ENCODE data around the gene ATP5MK. TPM values are rescaled to one million over a fixed set of nuclear protein-coding genes. Genes with fewer than 3 reads are reported as not detected.

Gene ATP5MK
- total RNA-seq, 1 experiment from 2014 or later: 429 TPM

GRCh38 chr10:103350175-103350516 is 46.1 kb downstream of the ATP5MK start:
- H3K27ac Mint-ChIP-seq (ENCODE audit: low read depth, unreplicated experiment): no peak overlapping the region
- POLR2A ChIA-PET: interaction anchor here (1.4 to 2.2 kb wide), 3 partner anchors 16 to 158 kb away, joined by 3 to 6 read pairs (median 3); partner anchors contain the start of genes ATP5MK and PDCD11
- CTCF ChIA-PET: interaction anchor here (0.6 to 0.9 kb wide), 3 partner anchors 15 to 182 kb away, joined by 3 to 5 read pairs (median 3); no protein-coding TSS in a partner anchor
- peaks cover 16% of the 10 kb centered on the region for H3K36me3 Mint-ChIP-seq (ENCODE audit: insufficient read depth, unreplicated experiment)
- peak overlapping the region; percentile 89 for H3K4me3 Mint-ChIP-seq (ENCODE audit: unreplicated experiment)
- no peak for DNase-seq (ENCODE audit: unreplicated experiment)
- intact Hi-C loops (cut with micrococcal nuclease): loop anchor here (5.0 kb wide), 1 partner anchor 47 kb away; the partner anchor contains the start of genes ATP5MK and PDCD11
- H3K9me3 Mint-ChIP-seq (ENCODE audit: unreplicated experiment): no peaks in the 10 kb centered on the region
- no TSS peak for BruUV-seq (replicated peaks)
- H3K27me3 Mint-ChIP-seq (ENCODE audit: insufficient read depth, unreplicated experiment): no peaks in the 10 kb centered on the region
- no peaks in the 10 kb centered on the region for H3K4me1 Mint-ChIP-seq (ENCODE audit: insufficient read depth, unreplicated experiment)
- no peak for TF ChIP-seq CTCF (IDR thresholded peaks at IDR 0.05; ENCODE audit: unreplicated experiment)

Small RNAs within 50 kb of the gene (microRNA-seq; reads per million reads assigned to microRNA genes)
- 3,809 reads per million, percentile 93 among the genes with 10 or more reads in this experiment for gene MIR1307

Other genes with a start within 250 kb of the ATP5MK start
- 52.2 and 53.6 TPM in 2 replicates for gene NT5C2, start 203.2 kb downstream of the ATP5MK start, total RNA-seq (2022)
- gene RPEL1, start 150.6 kb downstream of the ATP5MK start, total RNA-seq (2022): not detected in 2 replicates
- gene INA, start 119.3 kb downstream of the ATP5MK start, total RNA-seq (2022): not detected in 2 replicates
- 7.2 and 7.3 TPM in 2 replicates for gene PCGF6, start 45.3 kb downstream of the ATP5MK start, total RNA-seq (2022)
- 2.7 and 3.1 TPM in 2 replicates for gene TAF5, start 28.5 kb downstream of the ATP5MK start, total RNA-seq (2022)
- 73.2 and 81.7 TPM in 2 replicates for gene PDCD11, start 151 bp upstream of the ATP5MK start, total RNA-seq (2022)
- 4.2 TPM in 2 replicates for gene CALHM2, start 55.9 kb upstream of the ATP5MK start, total RNA-seq (2022)
- gene CALHM1, start 62.4 kb upstream of the ATP5MK start, total RNA-seq (2022): not detected in 2 replicates
- not detected in 2 replicates for gene CALHM3, start 82.8 kb upstream of the ATP5MK start, total RNA-seq (2022)
- gene NEURL1, start 97.2 kb upstream of the ATP5MK start, total RNA-seq (2022): 0.20 TPM in 1 of 2 replicates, not detected in the other